Stimulated activated CD4-positive, alpha-beta T cell treated with anti-CD3 and anti-CD28 coated beads, Interleukin-4, amount 100 ng/mL, for 48 hours (primary cell): ENCODE measurements around the gene SLC47A2.
"Not testable (repeated sequence)": the region's sequence is repeated elsewhere in the genome, so short reads cannot be mapped to it uniquely, and the experiment has no call there.

ENCODE experiments used
- DNase-seq, 2 donors: peaks; one replicate each; pipeline ENCODE4 v3.0.0-alpha.2; 2020; ENCODE audit warnings: low read depth in 2 of 2

Gene SLC47A2, protein sequence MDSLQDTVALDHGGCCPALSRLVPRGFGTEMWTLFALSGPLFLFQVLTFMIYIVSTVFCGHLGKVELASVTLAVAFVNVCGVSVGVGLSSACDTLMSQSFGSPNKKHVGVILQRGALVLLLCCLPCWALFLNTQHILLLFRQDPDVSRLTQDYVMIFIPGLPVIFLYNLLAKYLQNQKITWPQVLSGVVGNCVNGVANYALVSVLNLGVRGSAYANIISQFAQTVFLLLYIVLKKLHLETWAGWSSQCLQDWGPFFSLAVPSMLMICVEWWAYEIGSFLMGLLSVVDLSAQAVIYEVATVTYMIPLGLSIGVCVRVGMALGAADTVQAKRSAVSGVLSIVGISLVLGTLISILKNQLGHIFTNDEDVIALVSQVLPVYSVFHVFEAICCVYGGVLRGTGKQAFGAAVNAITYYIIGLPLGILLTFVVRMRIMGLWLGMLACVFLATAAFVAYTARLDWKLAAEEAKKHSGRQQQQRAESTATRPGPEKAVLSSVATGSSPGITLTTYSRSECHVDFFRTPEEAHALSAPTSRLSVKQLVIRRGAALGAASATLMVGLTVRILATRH

GRCh38 chr17:19716108-19717030, at the start of gene SLC47A2:
Gene SLC47A2, minus strand, starts transcription at chr17:19716584. Its CDS starts 29 bp downstream, at chr17:19716555.
- no peak for DNase-seq

GRCh38 chr17:19766016-19766415, 49.6 kb upstream of the SLC47A2 start:
- no peak for DNase-seq

GRCh38 chr17:19763991-19764390, 47.6 kb upstream of the SLC47A2 start:
- not testable (repeated sequence) for DNase-seq

DNA sequence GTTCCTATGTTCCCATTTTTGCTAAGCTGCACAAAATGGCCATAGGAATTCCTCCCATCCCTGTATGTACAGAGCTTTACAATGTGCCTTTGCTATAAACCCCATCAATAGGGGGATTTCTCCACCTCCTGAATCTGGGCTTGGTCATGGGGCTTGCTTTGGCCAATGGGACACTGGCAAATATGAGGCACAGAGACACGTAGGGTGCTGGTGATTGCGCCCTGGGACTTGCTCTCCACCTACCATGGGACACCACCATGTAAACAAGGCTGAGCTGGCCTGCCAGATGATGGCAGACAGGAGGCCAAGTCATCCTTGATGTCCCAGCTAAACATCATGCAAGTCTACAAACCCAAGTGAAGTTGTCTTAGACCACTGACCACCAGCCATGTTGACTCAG, 47.0 kb upstream of the SLC47A2 start:
- no peak for DNase-seq

GRCh38 chr17:19762515-19762961, 46.2 kb upstream of the SLC47A2 start:
- DNase-seq: peak; percentile 41 to 42

DNA sequence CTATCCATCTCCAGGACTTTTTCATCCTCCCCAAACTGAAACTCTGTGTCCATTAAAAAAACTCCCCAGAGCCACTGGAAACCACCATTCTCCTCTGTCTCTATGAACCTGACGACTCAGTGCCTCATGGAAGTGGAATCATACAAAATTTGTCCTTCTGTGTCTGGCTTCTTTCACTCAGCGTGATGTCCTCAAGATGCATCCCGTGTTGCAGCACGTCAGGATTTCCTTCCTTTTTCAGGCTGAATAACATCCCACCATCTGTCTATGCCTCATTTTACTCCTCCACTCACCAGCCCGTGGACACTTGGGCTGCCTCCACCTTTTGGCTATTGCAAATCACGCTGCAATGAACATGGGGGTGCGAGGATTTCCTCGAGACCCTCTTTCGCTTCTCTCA, 44.4 kb upstream of the SLC47A2 start:
- DNase-seq: no peak

DNA sequence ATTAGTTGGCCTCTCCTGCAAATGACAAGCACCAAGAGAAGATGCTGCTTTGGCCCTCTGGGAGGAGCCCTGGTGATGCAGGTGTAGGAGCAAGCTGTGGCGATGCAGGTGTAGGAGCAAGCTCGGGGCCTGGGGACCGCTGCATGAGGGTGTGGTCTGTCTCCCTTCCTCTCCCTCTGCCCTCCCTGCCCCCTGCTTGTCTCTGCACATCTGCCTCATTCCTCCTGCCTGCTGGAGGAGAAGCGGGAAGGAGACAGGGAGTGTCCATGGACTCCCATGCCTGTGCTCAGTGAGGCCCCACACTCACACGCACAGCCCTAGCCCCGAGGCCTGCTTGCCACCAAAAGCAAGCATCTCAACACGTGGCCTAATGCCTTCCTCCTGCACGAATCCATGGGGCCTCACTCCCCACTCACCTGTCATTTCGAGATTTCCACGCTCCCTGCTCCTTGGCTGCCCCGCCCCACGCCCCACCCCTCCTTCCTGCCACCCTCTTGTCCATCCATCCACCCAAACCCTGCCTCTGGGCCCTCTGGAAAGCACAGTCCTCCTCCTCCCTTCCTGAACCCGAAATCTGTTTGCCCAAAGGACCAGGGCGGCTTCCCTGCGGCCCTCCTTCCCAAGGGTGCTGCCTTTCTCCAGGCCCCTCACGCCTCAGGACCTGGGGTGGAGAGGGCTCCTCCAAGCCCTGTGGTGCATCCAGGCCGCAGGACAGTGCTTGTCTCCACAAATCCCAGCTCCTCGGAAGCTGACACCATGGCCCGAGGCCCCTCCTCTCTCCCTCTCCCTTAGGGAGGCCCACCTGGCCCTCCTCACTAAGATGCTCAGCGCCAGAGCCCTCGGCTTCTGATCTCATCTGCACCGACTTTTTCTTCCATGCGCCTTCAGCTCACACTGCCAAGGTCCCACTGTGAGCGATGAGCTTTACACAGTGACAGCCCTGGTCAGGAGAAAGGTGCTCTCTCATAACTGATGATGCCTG, 43.5 kb upstream of the SLC47A2 start:
- DNase-seq: no peak

GRCh38 chr17:19757536-19758180, 41.3 kb upstream of the SLC47A2 start:
- DNase-seq: no peak

GRCh38 chr17:19756546-19756945, 40.2 kb upstream of the SLC47A2 start:
- DNase-seq: no peak

DNA sequence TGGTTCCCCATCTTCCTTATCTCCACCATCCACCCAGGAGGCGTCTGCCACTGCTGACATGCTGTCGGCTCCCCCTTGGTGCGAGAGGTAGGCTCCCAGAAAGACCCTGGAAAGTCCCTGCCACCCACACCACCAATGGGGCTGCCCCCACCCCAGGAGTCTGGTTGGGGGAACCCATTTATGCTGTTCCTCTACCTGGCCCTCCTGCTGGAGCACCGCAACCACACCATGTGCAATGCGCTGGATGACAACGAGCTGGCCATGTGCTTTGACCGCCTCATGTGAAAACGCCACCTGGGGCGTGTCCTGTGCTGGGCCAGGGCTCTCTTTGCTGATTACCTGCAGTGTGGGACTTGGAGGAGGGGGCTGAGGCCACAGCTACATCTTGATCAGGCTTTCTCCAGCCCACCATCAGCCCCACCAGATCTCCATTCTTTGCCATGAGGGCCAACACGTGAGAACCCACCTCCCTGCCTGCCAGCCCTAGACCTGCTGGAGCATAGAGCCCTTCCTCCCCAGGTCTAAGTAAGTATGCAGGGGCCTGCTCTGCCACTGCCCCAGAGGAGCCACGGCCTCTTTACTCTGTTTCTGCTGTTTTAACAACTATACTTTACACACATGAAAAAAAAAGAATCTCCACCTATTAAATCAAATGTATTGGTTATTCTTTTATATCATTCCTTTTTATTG, 39.6 kb upstream of the SLC47A2 start:
- no peak for DNase-seq

GRCh38 chr17:19755392-19755791, 39.0 kb upstream of the SLC47A2 start:
- DNase-seq: no peak

- DNase-seq: no peak
Measured at GRCh38 chr17:19753661-19754463, 37.5 kb upstream of the SLC47A2 start.

- no peak for DNase-seq
Measured at GRCh38 chr17:19753051-19753509, 36.7 kb upstream of the SLC47A2 start.

GRCh38 chr17:19752216-19753050, 36.0 kb upstream of the SLC47A2 start:
- DNase-seq: no peak

GRCh38 chr17:19750835-19751234, 34.5 kb upstream of the SLC47A2 start:
- no peak for DNase-seq

DNA sequence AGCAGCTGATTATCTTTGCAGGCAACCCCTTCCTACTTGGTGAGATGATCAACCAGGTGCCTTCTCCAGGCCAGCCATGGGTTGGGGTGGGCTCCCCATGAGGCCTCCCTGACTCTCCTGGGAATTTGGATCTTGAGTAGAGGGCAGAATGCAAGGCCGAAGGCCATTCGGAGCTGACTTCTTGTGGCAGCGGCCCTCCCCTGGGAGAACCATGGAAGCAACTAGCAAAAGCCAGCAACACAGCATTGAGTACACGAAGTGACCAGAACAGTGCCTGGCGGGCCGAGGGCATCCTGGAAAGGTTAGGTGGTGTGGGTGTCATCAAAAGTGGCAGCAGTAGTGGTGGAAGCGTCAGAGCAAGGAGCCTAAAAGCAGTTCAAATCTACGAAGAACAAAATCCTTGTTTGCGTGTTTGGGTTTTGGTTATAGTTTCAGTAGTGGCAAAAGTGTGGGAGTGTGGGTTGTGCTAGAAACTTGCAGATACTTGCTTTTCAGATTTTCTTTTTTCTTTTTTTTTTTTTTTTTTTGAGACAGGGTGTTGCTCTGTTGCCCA, 33.7 kb upstream of the SLC47A2 start:
- DNase-seq: no peak

DNA sequence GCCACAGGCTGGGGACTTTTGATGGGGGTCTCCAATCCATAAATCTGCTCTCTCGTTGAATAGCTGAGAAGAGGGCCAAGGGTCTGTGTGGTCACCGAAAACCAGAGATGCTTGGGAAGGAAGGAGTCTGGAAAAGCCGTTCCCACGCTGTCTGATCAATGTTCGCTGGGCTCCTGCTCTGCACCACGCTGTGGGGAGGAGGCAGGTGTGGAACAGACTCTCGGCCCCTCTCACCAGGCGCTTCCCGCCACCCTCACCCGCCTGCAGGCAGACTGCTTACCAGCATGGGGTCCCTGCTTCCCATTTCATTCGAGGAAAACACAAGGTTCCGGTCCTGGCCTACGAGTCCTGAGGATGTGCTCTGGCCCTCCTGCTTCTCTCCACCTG, 32.4 kb upstream of the SLC47A2 start:
- DNase-seq: no peak
